DND-41 (cell line): Measurements from ENCODE around the gene GCN1.

Experiments
- ATAC-seq: fragments of 200-7000 bp; cut with Tn5 transposase; 3 replicates; pipeline ENCODE4 v1.9.1; 2021; ENCODE audit warnings: low read depth; ENCODE audit not compliant: insufficient read depth
- DNase-seq: peaks from one replicate; pipeline ENCODE4 v3.0.0-alpha.2; 2020
- H2AFZ ChIP-seq: 2 replicates; pipeline ENCODE4 v1.6.0; 2012; ENCODE audit warnings: low read depth, low read length
- H3K27ac ChIP-seq: 2 replicates; pipeline ENCODE4 v1.5.1; 2012; ENCODE audit warnings: low read length, inconsistent platforms
- H3K27me3 ChIP-seq: fragments of 200-600 bp; sonication (generic); 2 replicates; pipeline ENCODE4 v1.6.0; 2012; ENCODE audit warnings: low read length, mild to moderate bottlenecking, inconsistent platforms; ENCODE audit not compliant: insufficient read depth, poor library complexity
- H3K36me3 ChIP-seq: 2 replicates; pipeline ENCODE4 v1.5.1; 2012; ENCODE audit warnings: low read length, inconsistent platforms; ENCODE audit not compliant: insufficient read depth
- H3K4me1 ChIP-seq: 2 replicates; pipeline ENCODE4 v1.5.1; 2012; ENCODE audit warnings: mild to moderate bottlenecking, low read length; ENCODE audit not compliant: insufficient read depth
- H3K4me2 ChIP-seq: 2 replicates; pipeline ENCODE4 v1.6.0; 2012; ENCODE audit warnings: mild to moderate bottlenecking, moderate library complexity, low read length, inconsistent platforms; ENCODE audit not compliant: insufficient read depth
- H3K4me3 ChIP-seq, 2 experiments: fragments of 200-600 bp in 1 of 2; shearing (Covaris generic) in 1 of 2; 2 replicates each; pipeline ENCODE4 v1.5.1; 2012 to 2016; ENCODE audit warnings: inconsistent platforms in 2 of 2, low read length in 2 of 2, mild to moderate bottlenecking in 2 of 2, low read depth in 1 of 2, moderate library complexity in 1 of 2
- H3K79me2 ChIP-seq: 2 replicates; pipeline ENCODE4 v1.6.0; 2012; ENCODE audit warnings: low read length, inconsistent platforms; ENCODE audit not compliant: insufficient read depth
- H3K9ac ChIP-seq: 2 replicates; pipeline ENCODE4 v1.6.0; 2012; ENCODE audit warnings: low read depth, mild to moderate bottlenecking, inconsistent platforms, low read length, moderate library complexity
- H3K9me3 ChIP-seq: 2 replicates; pipeline ENCODE4 v1.5.1; 2012; ENCODE audit warnings: low read length, moderate library complexity, mild to moderate bottlenecking, inconsistent platforms; ENCODE audit not compliant: insufficient read depth, severe bottlenecking
- H4K20me1 ChIP-seq: 2 replicates; pipeline ENCODE4 v1.6.0; 2012; ENCODE audit warnings: low read length; ENCODE audit not compliant: insufficient read depth
- EZH2 ChIP-seq: IDR thresholded peaks from 3 replicates; pipeline ENCODE4 v1.6.1; 2012; ENCODE audit warnings: borderline replicate concordance, low read depth, mild to moderate bottlenecking, moderate library complexity, low read length, inconsistent platforms; ENCODE audit not compliant: severe bottlenecking
- TF ChIP-seq, protein P1 (sequence below): IDR thresholded peaks from 2 replicates; pipeline ENCODE4 v1.5.1; 2012; ENCODE audit warnings: borderline replicate concordance, low read length, moderate library complexity, mild to moderate bottlenecking; ENCODE audit not compliant: poor library complexity, severe bottlenecking; ENCODE audit errors: extremely low read depth

Gene GCN1

DNA sequence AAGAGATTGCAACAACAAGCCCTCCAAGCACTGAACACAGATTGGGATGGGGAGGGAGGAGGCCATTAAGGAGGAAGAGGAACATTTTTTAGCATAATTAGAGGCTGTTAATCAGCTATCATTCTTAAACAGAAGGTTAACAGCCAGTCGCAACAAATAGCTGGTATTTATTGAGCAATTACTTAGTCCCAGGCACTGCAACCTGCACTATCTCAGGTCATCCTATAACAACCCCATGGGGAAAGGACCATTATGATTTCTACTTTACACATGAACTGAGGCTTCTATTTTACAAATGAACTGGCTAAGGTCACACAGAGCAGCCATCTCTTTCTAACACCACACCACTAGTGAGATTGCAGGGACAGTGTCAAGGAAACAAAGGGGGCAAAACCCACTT lies 88.4 kb downstream of the GCN1 start:
- DNase-seq: no peak
- H4K20me1 ChIP-seq: peaks cover 84% of the 10 kb centered on the region
- H3K36me3 ChIP-seq: peaks cover 59% of the 10 kb centered on the region

DNA sequence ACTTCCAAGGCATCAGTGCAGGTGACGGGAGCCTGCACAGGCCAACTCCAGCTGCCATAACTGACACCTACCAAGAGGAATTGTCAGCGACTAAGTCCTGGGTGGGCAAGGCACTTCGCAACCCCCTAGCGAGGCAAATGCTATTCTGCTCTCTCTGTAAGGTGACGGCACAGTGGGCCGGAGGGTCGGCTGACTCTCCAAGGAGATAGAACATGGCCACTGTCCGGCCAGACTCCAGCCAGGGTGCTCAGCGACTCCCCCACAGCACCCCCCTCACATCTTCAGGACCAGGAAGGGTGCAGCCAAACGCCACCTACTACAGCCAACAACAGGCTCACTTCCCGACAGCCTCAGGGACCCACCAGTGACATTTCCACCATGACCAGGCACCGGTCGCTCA lies 91.1 kb downstream of the GCN1 start:
- ATAC-seq (no peak), DNase-seq (no peak)
- no peak for TF ChIP-seq EZH2
- TF ChIP-seq, protein P1, sequence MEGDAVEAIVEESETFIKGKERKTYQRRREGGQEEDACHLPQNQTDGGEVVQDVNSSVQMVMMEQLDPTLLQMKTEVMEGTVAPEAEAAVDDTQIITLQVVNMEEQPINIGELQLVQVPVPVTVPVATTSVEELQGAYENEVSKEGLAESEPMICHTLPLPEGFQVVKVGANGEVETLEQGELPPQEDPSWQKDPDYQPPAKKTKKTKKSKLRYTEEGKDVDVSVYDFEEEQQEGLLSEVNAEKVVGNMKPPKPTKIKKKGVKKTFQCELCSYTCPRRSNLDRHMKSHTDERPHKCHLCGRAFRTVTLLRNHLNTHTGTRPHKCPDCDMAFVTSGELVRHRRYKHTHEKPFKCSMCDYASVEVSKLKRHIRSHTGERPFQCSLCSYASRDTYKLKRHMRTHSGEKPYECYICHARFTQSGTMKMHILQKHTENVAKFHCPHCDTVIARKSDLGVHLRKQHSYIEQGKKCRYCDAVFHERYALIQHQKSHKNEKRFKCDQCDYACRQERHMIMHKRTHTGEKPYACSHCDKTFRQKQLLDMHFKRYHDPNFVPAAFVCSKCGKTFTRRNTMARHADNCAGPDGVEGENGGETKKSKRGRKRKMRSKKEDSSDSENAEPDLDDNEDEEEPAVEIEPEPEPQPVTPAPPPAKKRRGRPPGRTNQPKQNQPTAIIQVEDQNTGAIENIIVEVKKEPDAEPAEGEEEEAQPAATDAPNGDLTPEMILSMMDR: no peak
- Histone ChIP-seq H3K4me3 (no peak overlapping the region), H3K36me3 (peaks cover 82% of the 10 kb centered on the region), H3K9ac (no peak overlapping the region), H2AFZ (no peak overlapping the region), H3K27me3 (no peaks in the 10 kb centered on the region), H3K4me1 (no peaks in the 10 kb centered on the region), H3K4me2 (no peak overlapping the region), H3K79me2 (peaks cover 87% of the 10 kb centered on the region), H3K27ac (no peak overlapping the region), H4K20me1 (peaks cover 87% of the 10 kb centered on the region), H3K9me3 (no peaks in the 10 kb centered on the region)

More for the DNA sequence above, 88.4 kb downstream of the GCN1 start:
- H3K27ac ChIP-seq: no peak overlapping the region
- peaks cover 92% of the 10 kb centered on the region for H3K79me2 ChIP-seq
- ATAC-seq: no peak
- no peak overlapping the region for H3K4me3 ChIP-seq
- H3K9ac ChIP-seq: no peak overlapping the region
- no peak overlapping the region for H3K4me2 ChIP-seq
- TF ChIP-seq, protein P1: no peak
- no peak for TF ChIP-seq EZH2
- peaks cover 6% of the 10 kb centered on the region; the same call in 1 of the 2 replicates for H3K4me1 ChIP-seq
- no peaks in the 10 kb centered on the region for H3K27me3 ChIP-seq
- no peak overlapping the region for H2AFZ ChIP-seq
- H3K9me3 ChIP-seq: no peaks in the 10 kb centered on the region

DNA sequence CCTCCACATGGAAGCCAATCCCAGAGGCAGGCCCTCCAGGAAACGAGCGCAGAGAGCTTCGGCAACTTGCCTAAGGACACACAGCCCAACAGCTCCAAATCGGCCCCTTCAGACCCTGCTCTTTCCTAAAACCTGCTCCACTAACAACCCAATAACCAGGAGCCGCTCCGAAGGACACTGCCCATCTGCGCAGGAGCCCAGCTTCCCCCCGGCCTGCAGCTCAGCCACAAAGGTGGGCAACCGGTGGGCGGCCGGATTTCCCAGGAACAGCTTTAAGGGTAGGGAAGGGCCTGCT lies 91.5 kb downstream of the GCN1 start:
- ATAC-seq (no peak), DNase-seq (no peak)
- Histone ChIP-seq H3K4me3 (no peak overlapping the region), H3K36me3 (peaks cover 82% of the 10 kb centered on the region), H3K79me2 (peaks cover 83% of the 10 kb centered on the region), H3K4me1 (no peaks in the 10 kb centered on the region), H4K20me1 (peaks cover 87% of the 10 kb centered on the region), H2AFZ (no peak overlapping the region), H3K27ac (no peak overlapping the region), H3K27me3 (no peaks in the 10 kb centered on the region), H3K9ac (no peak overlapping the region), H3K9me3 (no peaks in the 10 kb centered on the region), H3K4me2 (no peak overlapping the region)
- TF ChIP-seq, protein P1: no peak
- no peak for TF ChIP-seq EZH2

DNA sequence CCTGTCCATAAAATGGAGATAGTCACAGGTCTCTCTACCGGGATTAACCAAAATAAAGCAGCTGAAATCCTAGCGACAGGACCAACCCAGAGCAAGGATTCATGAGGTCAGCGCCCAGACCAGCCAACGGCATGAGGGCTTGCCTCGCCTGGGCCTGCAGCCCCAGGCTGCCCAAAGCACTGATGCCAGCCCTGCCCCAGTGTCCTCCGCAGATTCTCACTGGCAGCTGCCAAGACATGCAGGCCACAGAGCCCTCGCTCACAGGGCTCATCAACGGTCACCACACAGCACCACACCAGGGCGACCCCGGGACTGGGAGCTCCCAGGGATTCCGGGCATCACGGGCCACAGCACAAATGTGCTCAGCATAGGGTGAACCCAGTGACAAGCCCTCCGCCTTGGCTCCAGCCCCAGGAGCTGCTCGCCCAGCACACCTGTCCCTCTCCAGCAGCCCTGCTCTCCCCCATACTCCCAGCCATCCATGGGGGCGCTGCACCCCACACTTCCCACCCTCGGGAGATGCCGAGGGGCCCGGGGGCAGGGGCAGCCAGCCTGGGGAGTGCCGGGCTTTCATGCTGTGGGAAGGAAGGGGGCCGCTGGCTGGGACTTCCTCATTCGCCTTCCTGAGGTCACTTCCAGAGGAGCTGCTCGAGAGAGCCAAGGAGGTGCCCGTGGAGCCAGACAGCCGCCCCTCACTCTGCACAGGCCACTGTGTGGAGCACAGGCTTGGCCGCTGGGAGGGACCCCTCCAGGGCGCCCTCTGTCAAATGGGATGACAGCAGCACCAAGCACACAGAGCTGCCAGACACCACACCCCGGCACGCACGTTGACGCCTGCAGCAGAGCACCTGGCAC lies 92.1 kb downstream of the GCN1 start:
- H3K36me3 ChIP-seq: peaks cover 82% of the 10 kb centered on the region
- no peak for ATAC-seq
- H4K20me1 ChIP-seq: peaks cover 83% of the 10 kb centered on the region
- DNase-seq: no peak
- TF ChIP-seq, protein P1: no peak
- TF ChIP-seq EZH2: no peak
- no peak overlapping the region for H3K4me2 ChIP-seq
- no peak overlapping the region for H3K9ac ChIP-seq
- H3K4me1 ChIP-seq: no peaks in the 10 kb centered on the region
- H2AFZ ChIP-seq: no peak overlapping the region
- no peak overlapping the region for H3K27ac ChIP-seq
- H3K9me3 ChIP-seq: no peaks in the 10 kb centered on the region
- no peak overlapping the region for H3K4me3 ChIP-seq
- H3K79me2 ChIP-seq: peaks cover 79% of the 10 kb centered on the region
- no peaks in the 10 kb centered on the region for H3K27me3 ChIP-seq
